Measurements from ENCODE around the gene ZNF132. TPM values are rescaled to one million over a fixed set of nuclear protein-coding genes. Genes with fewer than 3 reads are reported as not detected.
"Not testable (repeated sequence)": the region's sequence is repeated elsewhere in the genome, so short reads cannot be mapped to it uniquely, and the experiment has no call there.

The ZNF132 gene
- total RNA-seq = 1 to 10 TPM; 3.4 to 5.9 TPM

DNA sequence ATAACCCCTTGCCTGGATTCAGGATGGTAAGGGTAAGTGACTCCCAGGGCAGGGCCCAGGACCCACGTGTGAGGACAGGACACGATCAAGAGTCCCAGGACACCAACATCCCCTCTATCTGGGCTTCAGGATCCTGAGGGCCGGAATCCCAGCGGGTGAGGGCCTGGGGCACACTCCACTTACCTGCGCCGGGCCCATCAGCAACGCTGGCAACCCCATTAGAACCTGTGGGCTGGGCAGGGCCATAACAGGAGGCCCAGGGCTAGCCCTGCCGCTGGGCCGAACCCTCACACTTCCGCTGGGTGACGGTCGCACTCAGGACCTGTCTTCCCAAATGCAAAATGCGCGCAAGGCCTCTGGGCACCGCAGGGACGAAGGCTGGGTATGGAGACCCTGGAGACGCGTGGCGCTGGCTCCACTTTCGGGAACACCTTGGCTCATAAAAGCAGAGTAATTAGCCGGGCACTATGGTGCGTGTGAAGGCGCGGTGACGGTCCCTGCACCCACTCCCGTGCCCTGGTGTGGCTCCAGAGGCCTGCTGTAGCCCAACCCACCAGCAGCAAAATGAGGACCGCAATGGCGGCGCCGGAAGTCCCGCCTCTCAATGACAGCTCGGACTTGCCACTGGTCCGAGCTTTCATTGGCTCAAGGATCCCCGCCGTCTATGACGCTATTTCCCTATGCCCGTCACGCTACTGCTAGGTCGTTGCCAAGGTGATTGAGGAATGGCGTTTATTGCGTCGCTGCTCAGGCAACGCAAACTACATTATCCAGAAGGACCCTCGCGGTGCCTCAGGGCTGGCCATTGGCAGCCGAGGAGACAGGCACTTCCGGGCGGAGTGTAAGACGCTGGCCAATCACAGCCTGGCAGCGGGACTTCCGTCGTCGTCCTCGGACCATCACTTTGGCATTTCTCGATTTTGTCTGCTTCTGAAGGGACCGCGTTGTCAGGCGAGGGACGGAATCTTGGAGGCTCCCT, at the start of gene ZNF132:
Gene ZNF132, minus strand, starts transcription at position 578 of the 979 bp plus-strand sequence. Its CDS starts 332 bp downstream, at position 246.
- peak within 1 kb of the TSS; percentile 30 to 44 for H3K4me3 ChIP-seq
- TF ChIP-seq, protein P1, sequence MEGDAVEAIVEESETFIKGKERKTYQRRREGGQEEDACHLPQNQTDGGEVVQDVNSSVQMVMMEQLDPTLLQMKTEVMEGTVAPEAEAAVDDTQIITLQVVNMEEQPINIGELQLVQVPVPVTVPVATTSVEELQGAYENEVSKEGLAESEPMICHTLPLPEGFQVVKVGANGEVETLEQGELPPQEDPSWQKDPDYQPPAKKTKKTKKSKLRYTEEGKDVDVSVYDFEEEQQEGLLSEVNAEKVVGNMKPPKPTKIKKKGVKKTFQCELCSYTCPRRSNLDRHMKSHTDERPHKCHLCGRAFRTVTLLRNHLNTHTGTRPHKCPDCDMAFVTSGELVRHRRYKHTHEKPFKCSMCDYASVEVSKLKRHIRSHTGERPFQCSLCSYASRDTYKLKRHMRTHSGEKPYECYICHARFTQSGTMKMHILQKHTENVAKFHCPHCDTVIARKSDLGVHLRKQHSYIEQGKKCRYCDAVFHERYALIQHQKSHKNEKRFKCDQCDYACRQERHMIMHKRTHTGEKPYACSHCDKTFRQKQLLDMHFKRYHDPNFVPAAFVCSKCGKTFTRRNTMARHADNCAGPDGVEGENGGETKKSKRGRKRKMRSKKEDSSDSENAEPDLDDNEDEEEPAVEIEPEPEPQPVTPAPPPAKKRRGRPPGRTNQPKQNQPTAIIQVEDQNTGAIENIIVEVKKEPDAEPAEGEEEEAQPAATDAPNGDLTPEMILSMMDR (IDR thresholded peaks at IDR 0.05) = no peak
- peak in 2 of 3 donors; percentile 51 to 55 for TF ChIP-seq POLR2A (IDR thresholded peaks at IDR 0.05)
- H3K9me3 ChIP-seq = peaks cover 0 to 42% (median 0%) of the 10 kb centered on the region in 3 donors
- H3K36me3 ChIP-seq (replicated peaks in 1 of 2; ENCODE audit: insufficient read depth in 1 of 2, low read depth in 2 of 2) = peaks cover 12 to 14% of the 10 kb centered on the region in 2 donors
- peaks cover 17% of the 10 kb centered on the region for H3K4me1 ChIP-seq
- ATAC-seq (peak; percentile 99), DNase-seq (peak; percentile 95 to 99 (median 97))
- 3 to 31% methylated on average over 4 to 56 of the region's 59 CpGs for WGBS, 2 donors
- intact Hi-C loops (cut with DNase I) = no loop called here
- peak within 1 kb of the TSS in 3 of 4 donors; percentile 12 to 70 (median 70) for H3K27ac ChIP-seq
- H3K27me3 ChIP-seq = no peaks in the 10 kb centered on the region

GRCh38 chr19:58484349-58484748, 44.4 kb upstream of the ZNF132 start:
- ATAC-seq; H3K27me3 ChIP-seq; H3K9me3 ChIP-seq; intact Hi-C loops (cut with DNase I); H3K36me3 ChIP-seq (replicated peaks in 1 of 2; ENCODE audit: insufficient read depth in 1 of 2, low read depth in 2 of 2); H3K4me3 ChIP-seq; H3K27ac ChIP-seq; DNase-seq; H3K4me1 ChIP-seq: not testable (repeated sequence)
- WGBS, 2 donors = 94 to 96% methylated on average over 5 of the region's 5 CpGs

DNA sequence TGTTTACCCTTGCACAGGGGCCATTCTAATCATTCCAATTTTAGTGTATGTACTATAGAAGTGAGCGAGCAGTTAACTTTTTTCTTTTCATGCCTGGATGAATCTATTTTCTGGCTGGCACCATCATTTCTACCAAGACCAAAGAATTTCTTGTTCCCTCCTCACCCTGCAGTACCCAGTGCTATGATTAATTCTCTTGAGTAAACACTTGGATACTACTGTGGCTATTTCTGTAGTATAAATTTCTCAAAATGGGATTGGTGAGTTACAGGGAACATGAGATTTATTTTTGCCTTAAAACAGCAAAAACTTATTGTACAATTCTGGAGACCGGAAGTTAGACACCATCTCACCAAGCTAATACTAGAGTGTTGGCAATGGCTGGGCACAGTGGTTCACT, 43.8 kb upstream of the ZNF132 start:
- no peaks in the 10 kb centered on the region for H3K9me3 ChIP-seq
- intact Hi-C loops (cut with DNase I) = no loop called here
- 92 to 100% methylated on average over 2 of the region's 2 CpGs for WGBS, 2 donors
- no peak overlapping the region for H3K4me3 ChIP-seq
- TF ChIP-seq, protein P1 (IDR thresholded peaks at IDR 0.05) = no peak
- TF ChIP-seq POLR2A (IDR thresholded peaks at IDR 0.05) = no peak
- H3K27me3 ChIP-seq = no peaks in the 10 kb centered on the region
- DNase-seq (no peak), ATAC-seq (no peak)
- no peaks in the 10 kb centered on the region for H3K4me1 ChIP-seq
- no peak overlapping the region for H3K27ac ChIP-seq
- H3K36me3 ChIP-seq (replicated peaks in 1 of 2; ENCODE audit: insufficient read depth in 1 of 2, low read depth in 2 of 2) = no peaks in the 10 kb centered on the region

DNA sequence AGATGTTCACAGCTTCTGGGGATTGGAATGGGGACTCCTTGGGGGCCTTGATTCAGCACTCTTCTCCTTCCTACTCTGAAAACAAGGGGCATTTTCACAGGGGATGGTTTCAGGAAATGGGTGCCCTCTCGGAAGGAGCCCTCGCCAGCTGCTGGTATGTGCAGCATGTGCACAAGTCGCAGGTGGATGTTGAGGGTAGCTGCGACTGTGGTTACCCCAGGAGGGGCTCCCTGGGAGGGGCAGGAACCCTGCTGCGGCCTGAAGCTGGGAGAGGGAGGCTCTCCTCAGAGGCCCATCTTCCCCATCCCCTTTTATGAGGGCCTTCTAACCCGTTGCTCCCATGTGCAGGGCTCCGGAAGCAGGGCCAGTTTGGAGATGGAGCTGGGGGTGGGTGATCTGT, 42.4 kb upstream of the ZNF132 start:
- DNase-seq = no peak
- no peaks in the 10 kb centered on the region for H3K36me3 ChIP-seq (replicated peaks in 1 of 2; ENCODE audit: insufficient read depth in 1 of 2, low read depth in 2 of 2)

GRCh38 chr19:58480831-58481230, 40.9 kb upstream of the ZNF132 start:
- no peak for ATAC-seq
- TF ChIP-seq, protein P1 (IDR thresholded peaks at IDR 0.05) = no peak
- no peak for TF ChIP-seq POLR2A (IDR thresholded peaks at IDR 0.05)
- WGBS, 2 donors = 93 to 96% methylated on average over 2 of the region's 2 CpGs
- Histone ChIP-seq H3K27me3 (no peaks in the 10 kb centered on the region), H3K4me1 (peaks cover 13% of the 10 kb centered on the region), H3K9me3 (no peaks in the 10 kb centered on the region), H3K36me3 (replicated peaks in 1 of 2; ENCODE audit: insufficient read depth in 1 of 2, low read depth in 2 of 2) (no peaks in the 10 kb centered on the region), H3K4me3 (no peak overlapping the region), H3K27ac (no peak overlapping the region)
- intact Hi-C loops (cut with DNase I) = no loop called here
- no peak for DNase-seq

More for the DNA sequence above, 42.4 kb upstream of the ZNF132 start:
- TF ChIP-seq POLR2A (IDR thresholded peaks at IDR 0.05) = no peak
- TF ChIP-seq, protein P1 (IDR thresholded peaks at IDR 0.05) = no peak
- Histone ChIP-seq H3K4me3 (no peak overlapping the region), H3K27me3 (no peaks in the 10 kb centered on the region), H3K9me3 (no peaks in the 10 kb centered on the region), H3K27ac (no peak overlapping the region), H3K4me1 (peaks cover 2% of the 10 kb centered on the region)
- no peak for ATAC-seq
- WGBS, 2 donors = 83 to 100% methylated on average over 2 to 7 of the region's 7 CpGs
- intact Hi-C loops (cut with DNase I) = no loop called here

All from body of pancreas (tissue), 4 donors.